Gastroesophageal sphincter (tissue), 4 donors: ENCODE results near the gene DBH. TPM values are rescaled to one million over a fixed set of nuclear protein-coding genes. Genes with fewer than 3 reads are reported as not detected.

Source experiments
- ATAC-seq: fragments of 150-250 bp; one replicate; pipeline ENCODE4 v1.9.1; 2016; ENCODE audit warnings: mild to moderate bottlenecking, moderate library complexity
- H3K27ac ChIP-seq, 4 donors: fragments of 200-600 bp; sonication (generic) in 3 of 4; 1 replicate in 3 of 4; 2 replicates in 1 of 4; pipeline ENCODE4 v1.5.1; 2016 to 2019
- H3K27me3 ChIP-seq: fragments of 200-600 bp; sonication (generic); one replicate; pipeline ENCODE4 v1.5.1; 2019
- H3K36me3 ChIP-seq, 2 donors: fragments of 200-600 bp; sonication (generic); one replicate each; pipeline ENCODE4 v1.5.1; 2019; ENCODE audit warnings: control low read depth in 1 of 2
- H3K4me1 ChIP-seq, 3 donors: fragments of 200-600 bp; sonication (generic); 1 replicate in 2 of 3; 2 replicates in 1 of 3; pipeline ENCODE4 v1.5.1; 2016 to 2019; ENCODE audit warnings: control low read depth in 2 of 3
- H3K4me3 ChIP-seq, 2 donors: fragments of 200-600 bp; sonication (generic); one replicate each; pipeline ENCODE4 v1.5.1; 2019; ENCODE audit warnings: mild to moderate bottlenecking in 1 of 2, moderate library complexity in 1 of 2
- H3K9me3 ChIP-seq, 3 donors: fragments of 200-600 bp; sonication (generic); one replicate each; pipeline ENCODE4 v1.5.1; 2017 to 2019; ENCODE audit warnings: control low read depth in 2 of 3
- CTCF ChIP-seq, 4 experiments: fragments of 200-600 bp in 2 of 4; fragments of 450-650 bp in 2 of 4; sonication (generic) in 1 of 4; IDR thresholded peaks; one replicate each; pipeline ENCODE4 v1.5.1; 2017 to 2019; ENCODE audit warnings: antibody characterized with exemption in 4 of 4, mild to moderate bottlenecking in 2 of 4, moderate library complexity in 2 of 4
- EP300 ChIP-seq: sonication (generic); formaldehyde crosslinking; IDR thresholded peaks from one replicate; pipeline ENCODE4 v1.6.1; 2017; ENCODE audit warnings: antibody characterized with exemption, mild to moderate bottlenecking
- POLR2A ChIP-seq, 2 donors: fragments of 450-650 bp; IDR thresholded peaks; one replicate each; pipeline ENCODE4 v1.6.1; 2017; ENCODE audit warnings: antibody characterized with exemption in 2 of 2, mild to moderate bottlenecking in 2 of 2, moderate library complexity in 1 of 2
- POLR2AphosphoS5 ChIP-seq: sonication (generic); formaldehyde crosslinking; IDR thresholded peaks from one replicate; pipeline ENCODE4 v1.6.1; 2017; ENCODE audit warnings: antibody characterized with exemption
- WGBS, 2 donors: methylation state at CpG; one replicate each; pipeline ENCODE4 v1.1.5; 2018; ENCODE audit warnings: low coverage in 1 of 2; 5-methylcytosine and 5-hydroxymethylcytosine counted together
- total RNA-seq, 4 donors: library from RNA; depleted of rRNA; stranded (reverse); fragments of >200 nt; gene quantifications; one replicate each; pipeline ENCODE4 v1.1.0, GENCODE V29; 2016

The DBH gene
- total RNA-seq, 4 donors from 2014 or later = not detected

GRCh38 chr9:133612051-133612450 is 24.1 kb upstream of the DBH start:
- Histone ChIP-seq H3K9me3 (no peaks in the 10 kb centered on the region), H3K27ac (no peak overlapping the region), H3K27me3 (peaks cover 100% of the 10 kb centered on the region), H3K4me1 (peaks cover 0 to 9% (median 0%) of the 10 kb centered on the region in 3 donors), H3K4me3 (no peak overlapping the region), H3K36me3 (no peaks in the 10 kb centered on the region)
- no peak for TF ChIP-seq POLR2AphosphoS5
- TF ChIP-seq POLR2A (IDR thresholded peaks at IDR 0.05) = no peak
- no peak for TF ChIP-seq EP300
- TF ChIP-seq CTCF (IDR thresholded peaks at IDR 0.05) = no peak
- ATAC-seq = no peak
- 85 to 91% methylated on average over 6 to 9 of the region's 9 CpGs for WGBS, 2 donors

DNA sequence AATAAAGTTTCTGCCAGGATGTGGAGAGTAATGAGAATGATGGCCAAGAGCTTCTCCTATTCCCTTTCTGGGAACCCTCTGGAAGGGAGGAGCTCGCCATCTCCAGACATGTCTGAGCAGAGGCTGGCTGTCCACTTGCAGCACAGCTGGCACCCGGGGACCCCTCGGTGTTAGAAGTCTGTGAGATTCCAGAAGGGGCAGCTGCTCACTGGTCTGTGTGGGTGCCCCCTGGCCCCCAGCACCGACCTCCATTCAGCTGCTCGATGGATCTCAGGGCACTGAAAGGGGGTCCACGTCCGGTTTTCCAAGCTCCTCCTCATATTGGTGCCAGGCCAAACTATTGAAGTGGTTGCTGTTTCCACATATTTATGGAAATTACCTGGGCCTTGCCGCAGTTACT is 23.3 kb upstream of the DBH start:
- peaks cover 0 to 9% (median 0%) of the 10 kb centered on the region in 3 donors for H3K4me1 ChIP-seq
- no peaks in the 10 kb centered on the region for H3K9me3 ChIP-seq
- no peak overlapping the region for H3K27ac ChIP-seq
- H3K36me3 ChIP-seq = no peaks in the 10 kb centered on the region
- H3K27me3 ChIP-seq = peaks cover 100% of the 10 kb centered on the region
- TF ChIP-seq EP300 (no peak), POLR2AphosphoS5 (no peak), POLR2A (IDR thresholded peaks at IDR 0.05) (no peak), CTCF (IDR thresholded peaks at IDR 0.05) (no peak)
- no peak overlapping the region for H3K4me3 ChIP-seq
- WGBS, 2 donors = 77 to 87% methylated on average over 2 to 6 of the region's 8 CpGs
- ATAC-seq = no peak

DNA sequence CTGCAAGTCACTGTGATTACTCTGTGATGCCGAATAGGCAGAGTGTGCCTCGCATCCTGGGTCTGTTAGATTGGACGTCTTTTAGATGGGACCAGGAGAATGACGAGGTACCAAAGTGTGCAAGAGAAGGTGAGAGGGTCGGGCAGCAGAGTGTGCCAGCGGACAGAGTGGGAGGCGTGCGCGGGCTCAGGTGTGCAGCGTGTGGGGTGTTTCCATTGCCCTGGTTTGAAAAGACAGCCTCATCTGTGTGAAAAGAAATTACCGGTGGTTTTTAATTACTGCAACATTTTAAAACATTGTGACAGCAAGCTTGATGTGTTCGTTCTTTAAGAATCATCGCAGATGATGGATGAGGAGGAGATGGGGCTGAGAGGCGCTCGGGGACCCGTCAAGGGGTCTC is 22.7 kb upstream of the DBH start:
- Histone ChIP-seq H3K27ac (no peak overlapping the region), H3K36me3 (no peaks in the 10 kb centered on the region), H3K4me1 (peaks cover 0 to 9% (median 0%) of the 10 kb centered on the region in 3 donors), H3K27me3 (peaks cover 100% of the 10 kb centered on the region), H3K4me3 (no peak overlapping the region), H3K9me3 (no peaks in the 10 kb centered on the region)
- ATAC-seq = no peak
- TF ChIP-seq POLR2AphosphoS5 (no peak), EP300 (no peak), CTCF (IDR thresholded peaks at IDR 0.05) (no peak), POLR2A (IDR thresholded peaks at IDR 0.05) (no peak)
- 83% methylated on average over 10 to 16 of the region's 16 CpGs for WGBS, 2 donors

DNA sequence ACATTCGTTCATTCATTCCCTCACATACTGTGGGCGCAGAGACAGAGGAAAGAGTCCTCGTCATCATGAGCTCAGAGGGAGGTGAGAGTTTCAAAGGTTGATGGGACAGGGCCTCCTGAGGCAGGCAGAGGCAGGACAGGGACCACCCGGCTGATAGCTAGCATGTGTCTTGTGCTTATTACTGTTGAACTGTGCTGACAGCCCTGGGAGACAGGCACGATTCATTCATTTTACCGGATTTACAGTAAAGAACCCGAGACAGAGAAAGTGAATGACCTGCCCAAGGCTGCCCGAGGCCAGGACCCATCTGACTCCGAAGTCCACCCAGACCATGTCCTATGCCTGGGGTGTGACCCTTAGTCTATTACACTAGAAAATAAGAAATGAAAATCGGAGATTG is 22.1 kb upstream of the DBH start:
- H3K4me3 ChIP-seq = no peak overlapping the region
- H3K27me3 ChIP-seq = peaks cover 94% of the 10 kb centered on the region
- TF ChIP-seq EP300 (no peak), CTCF (IDR thresholded peaks at IDR 0.05) (no peak), POLR2AphosphoS5 (no peak), POLR2A (IDR thresholded peaks at IDR 0.05) (no peak)
- no peak for ATAC-seq
- WGBS, 2 donors = 71 to 80% methylated on average over 1 to 4 of the region's 10 CpGs
- H3K36me3 ChIP-seq = no peaks in the 10 kb centered on the region
- no peak overlapping the region for H3K27ac ChIP-seq
- H3K4me1 ChIP-seq = peaks cover 0 to 4% (median 0%) of the 10 kb centered on the region in 3 donors
- no peaks in the 10 kb centered on the region for H3K9me3 ChIP-seq

- WGBS, 2 donors = 39% methylated on average over 3 of the region's 5 CpGs; no CpG with 5 or more reads in 1 of the 2 donors
- TF ChIP-seq CTCF (IDR thresholded peaks at IDR 0.05) (no peak), POLR2A (IDR thresholded peaks at IDR 0.05) (no peak), POLR2AphosphoS5 (no peak), EP300 (no peak)
- H3K4me1 ChIP-seq = no peaks in the 10 kb centered on the region
- ATAC-seq = no peak
- H3K27me3 ChIP-seq = peaks cover 88% of the 10 kb centered on the region
- H3K36me3 ChIP-seq = no peaks in the 10 kb centered on the region
- H3K4me3 ChIP-seq = no peak overlapping the region
- H3K9me3 ChIP-seq = no peaks in the 10 kb centered on the region
- H3K27ac ChIP-seq = no peak overlapping the region
These were observed 21.5 kb upstream of the DBH start for GRCh38 chr9:133614678-133615077.
